Measurements from ENCODE around the gene DNTTIP2. TPM values are rescaled to one million over a fixed set of nuclear protein-coding genes. Genes with fewer than 3 reads are reported as not detected.

Gene DNTTIP2
- polyA plus RNA-seq, 1 donor from 2014 or later = 43.8 TPM

DNA sequence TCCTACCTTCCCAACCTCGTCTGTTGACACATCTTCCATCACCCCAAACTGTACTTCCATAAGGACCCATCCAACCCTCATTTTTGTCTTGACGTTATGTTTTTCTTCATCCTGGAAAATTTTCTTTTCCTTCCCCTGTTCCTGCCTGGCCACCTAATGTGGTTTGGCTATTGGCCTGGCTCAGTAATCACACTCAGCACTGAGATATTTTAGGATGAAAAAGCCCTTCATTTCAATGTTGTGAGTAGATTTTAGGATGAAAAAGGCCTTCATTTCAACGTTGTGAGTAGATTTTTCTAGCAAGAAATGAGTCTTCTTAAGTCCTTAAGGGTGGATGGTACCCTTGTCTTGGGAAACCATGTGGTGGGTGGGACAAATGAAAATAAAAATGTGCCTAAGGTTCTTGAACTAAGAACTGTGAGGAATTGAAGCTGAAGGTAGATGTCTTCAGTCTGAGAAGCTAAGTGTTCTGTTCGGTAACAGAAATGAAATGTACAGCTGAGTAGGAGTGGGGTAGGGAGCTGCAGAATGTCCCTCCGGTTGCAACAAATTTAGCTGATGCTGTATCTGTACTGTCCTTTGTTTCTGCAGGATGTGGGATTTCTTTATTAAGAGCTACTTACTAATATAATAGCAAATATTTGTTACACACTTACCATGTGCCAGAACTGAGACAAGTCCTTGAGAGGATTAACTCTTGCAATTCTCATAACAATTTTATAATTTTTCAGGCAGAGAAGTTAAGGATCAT, 36.1 kb downstream of the DNTTIP2 start:
- no peak overlapping the region for H3K4me3 ChIP-seq (ENCODE audit: low read length)
- H3K4me2 ChIP-seq (ENCODE audit: low read length) = no peak overlapping the region
- H3K27ac ChIP-seq (ENCODE audit: low read length) = no peak overlapping the region
- TF ChIP-seq RAD21 (conservative IDR thresholded peaks at IDR 0.05) (no peak), SMC3 (conservative IDR thresholded peaks at IDR 0.05; ENCODE audit: poor library complexity) (no peak), REST (IDR thresholded peaks at IDR 0.05; ENCODE audit: borderline replicate concordance) (no peak), TAF1 (IDR thresholded peaks at IDR 0.05; ENCODE audit: low read depth) (no peak), CTCF (IDR thresholded peaks at IDR 0.05; ENCODE audit: poor library complexity, severe bottlenecking) (no peak), MXI1 (conservative IDR thresholded peaks at IDR 0.05; ENCODE audit: poor library complexity, severe bottlenecking) (no peak), EZH2 (IDR thresholded peaks at IDR 0.05; ENCODE audit: borderline replicate concordance, insufficient read depth, low read length, poor library complexity, severe bottlenecking) (no peak), POLR2AphosphoS5 (IDR thresholded peaks at IDR 0.05) (no peak), EP300 (conservative IDR thresholded peaks at IDR 0.05; ENCODE audit: poor library complexity, severe bottlenecking) (no peak)
- no peaks in the 10 kb centered on the region for H3K9me3 ChIP-seq (ENCODE audit: low read length)
- H4K20me1 ChIP-seq (ENCODE audit: insufficient read depth) = no peaks in the 10 kb centered on the region
- H3K79me2 ChIP-seq (replicated peaks; ENCODE audit: insufficient read depth, low read length) = no peaks in the 10 kb centered on the region
- H2AFZ ChIP-seq (ENCODE audit: low read depth, low read length) = no peak overlapping the region
- H3K27me3 ChIP-seq (ENCODE audit: insufficient read depth, low read depth, low read length) = no peaks in the 10 kb centered on the region
- no peak overlapping the region for H3K9ac ChIP-seq (ENCODE audit: low read length)
- H3K9me2 ChIP-seq (ENCODE audit: insufficient read depth, low read length) = no peaks in the 10 kb centered on the region
- H3F3A ChIP-seq (ENCODE audit: insufficient read depth, low read length, poor library complexity, severe bottlenecking) = peaks cover 11% of the 10 kb centered on the region
- H3K36me3 ChIP-seq (ENCODE audit: insufficient read depth, low read length) = peaks cover 6% of the 10 kb centered on the region

GRCh38 chr1:93841771-93842170, 37.2 kb downstream of the DNTTIP2 start:
- Histone ChIP-seq H3K36me3 (ENCODE audit: insufficient read depth, low read length) (peaks cover 6% of the 10 kb centered on the region), H3F3A (ENCODE audit: insufficient read depth, low read length, poor library complexity, severe bottlenecking) (peaks cover 9% of the 10 kb centered on the region)

More at GRCh38 chr1:93841771-93842170, 37.2 kb downstream of the DNTTIP2 start:
- no peak overlapping the region for H3K27ac ChIP-seq (ENCODE audit: low read length)
- no peak overlapping the region for H3K9ac ChIP-seq (ENCODE audit: low read length)
- H3K79me2 ChIP-seq (replicated peaks; ENCODE audit: insufficient read depth, low read length) = no peaks in the 10 kb centered on the region
- no peak overlapping the region for H3K4me3 ChIP-seq (ENCODE audit: low read length)
- H2AFZ ChIP-seq (ENCODE audit: low read depth, low read length) = no peak overlapping the region
- H3K27me3 ChIP-seq (ENCODE audit: insufficient read depth, low read depth, low read length) = no peaks in the 10 kb centered on the region
- H4K20me1 ChIP-seq (ENCODE audit: insufficient read depth) = no peaks in the 10 kb centered on the region
- no peaks in the 10 kb centered on the region for H3K9me3 ChIP-seq (ENCODE audit: low read length)
- TF ChIP-seq RAD21 (conservative IDR thresholded peaks at IDR 0.05) (no peak), EZH2 (IDR thresholded peaks at IDR 0.05; ENCODE audit: borderline replicate concordance, insufficient read depth, low read length, poor library complexity, severe bottlenecking) (no peak), EP300 (conservative IDR thresholded peaks at IDR 0.05; ENCODE audit: poor library complexity, severe bottlenecking) (no peak), POLR2AphosphoS5 (IDR thresholded peaks at IDR 0.05) (no peak), SMC3 (conservative IDR thresholded peaks at IDR 0.05; ENCODE audit: poor library complexity) (no peak), CTCF (IDR thresholded peaks at IDR 0.05; ENCODE audit: poor library complexity, severe bottlenecking) (no peak), REST (IDR thresholded peaks at IDR 0.05; ENCODE audit: borderline replicate concordance) (no peak), TAF1 (IDR thresholded peaks at IDR 0.05; ENCODE audit: low read depth) (no peak), MXI1 (conservative IDR thresholded peaks at IDR 0.05; ENCODE audit: poor library complexity, severe bottlenecking) (no peak)
- no peaks in the 10 kb centered on the region for H3K9me2 ChIP-seq (ENCODE audit: insufficient read depth, low read length)
- no peak overlapping the region for H3K4me2 ChIP-seq (ENCODE audit: low read length)

Measured in neural cell (in vitro differentiated cells).